ENCODE results near the gene RNU6-8.

RNU6-8 gene

DNA sequence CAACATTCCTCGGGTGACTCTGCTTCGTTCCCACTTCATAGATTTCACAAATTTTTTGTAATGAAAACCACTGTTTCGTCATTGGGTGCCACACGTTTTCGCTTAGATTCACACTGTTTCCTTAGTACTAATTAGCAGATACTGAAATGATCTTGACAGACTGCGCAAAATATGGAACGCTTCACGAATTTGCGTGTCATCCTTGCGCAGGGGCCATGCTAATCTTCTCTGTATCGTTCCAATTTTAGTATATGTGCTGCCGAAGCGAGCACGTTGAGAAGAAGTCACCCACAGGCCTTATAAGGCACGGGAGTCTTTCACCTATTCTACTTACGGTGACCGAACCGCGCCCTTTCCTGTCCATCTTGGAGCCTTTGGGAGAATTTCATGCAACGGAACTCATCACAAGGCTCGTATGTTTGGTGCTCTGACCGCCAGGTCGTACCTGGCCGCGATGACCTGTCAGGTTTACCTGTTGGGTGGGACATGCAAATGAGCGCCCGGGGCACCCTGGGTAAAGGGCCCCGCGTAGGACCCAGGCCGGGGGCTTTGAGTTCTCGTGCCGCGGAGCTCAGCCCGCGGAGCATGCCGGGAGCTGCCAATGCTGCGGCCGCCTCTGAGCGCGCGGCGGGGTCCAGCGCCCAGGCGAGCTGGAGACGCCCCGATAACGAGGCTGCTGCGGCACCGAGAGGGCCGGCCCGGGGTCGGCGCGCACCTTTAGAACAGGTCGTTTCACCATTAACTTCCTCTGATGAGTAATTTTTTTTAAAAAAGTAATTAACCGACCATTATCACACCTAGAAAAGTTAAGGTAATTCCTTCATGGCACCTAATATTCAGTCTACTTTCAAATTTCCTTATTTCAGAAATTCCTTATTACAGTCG, at the start of gene RNU6-8:
RNU6-8 (minus strand) TSS at position 272 of the 885 bp plus-strand sequence.
- peak; percentile 81 to 83 for DNase-seq (ENCODE audit: low read depth in 1 of 2, low spot score in 1 of 2)

DNA sequence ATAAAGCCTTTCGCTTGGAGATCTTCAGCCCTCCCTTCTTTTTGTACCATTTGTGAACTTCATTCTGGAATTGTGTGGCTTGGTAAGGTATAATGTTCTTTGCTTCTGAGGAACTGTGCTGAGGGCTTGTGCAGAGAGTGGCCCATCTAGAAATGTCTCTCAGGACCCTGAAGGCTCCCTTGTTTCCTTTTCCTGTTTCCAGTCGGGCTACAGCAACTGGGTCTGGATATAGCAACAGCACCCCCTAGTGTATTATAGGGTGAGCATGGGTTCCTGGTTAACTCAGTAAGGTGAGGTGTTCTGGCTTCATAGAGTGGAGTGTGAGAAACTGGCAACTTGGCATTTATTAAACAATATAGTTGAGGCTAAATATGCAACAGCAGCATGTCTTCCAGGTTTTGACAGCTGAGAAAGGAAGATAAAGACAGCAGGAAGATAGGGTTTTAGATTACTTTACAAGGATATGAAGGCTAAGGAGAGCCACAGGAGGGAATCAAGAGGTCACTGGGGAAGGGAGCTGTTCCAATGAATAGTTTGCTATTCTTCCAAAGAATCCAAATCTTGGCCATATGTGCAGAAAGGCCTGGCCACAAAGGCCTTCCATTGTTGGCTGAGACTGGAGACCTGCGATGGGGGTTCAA, 49.1 kb upstream of the RNU6-8 start:
- DNase-seq (ENCODE audit: low read depth in 1 of 2, low spot score in 1 of 2), result no peak

DNA sequence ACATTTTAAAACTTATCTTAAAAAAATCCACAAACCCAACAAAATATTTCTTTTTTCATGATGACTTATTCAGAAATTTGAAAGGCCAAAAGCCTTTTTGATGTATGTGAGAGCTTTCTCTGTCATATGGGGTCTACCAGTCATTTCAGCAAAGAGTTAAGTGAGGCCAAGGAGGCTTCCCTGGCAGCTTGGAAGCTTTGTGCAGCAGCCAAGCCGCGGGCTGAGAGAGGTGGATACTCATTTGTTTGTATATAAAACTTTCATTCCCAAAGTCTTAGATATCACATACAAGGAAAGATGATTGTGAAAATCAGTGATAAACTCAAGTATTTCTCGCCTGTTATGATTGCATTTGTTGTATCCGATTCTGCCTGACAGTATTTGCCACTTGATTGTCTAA, 48.5 kb upstream of the RNU6-8 start:
- DNase-seq (ENCODE audit: low read depth in 1 of 2, low spot score in 1 of 2), result no peak

DNA sequence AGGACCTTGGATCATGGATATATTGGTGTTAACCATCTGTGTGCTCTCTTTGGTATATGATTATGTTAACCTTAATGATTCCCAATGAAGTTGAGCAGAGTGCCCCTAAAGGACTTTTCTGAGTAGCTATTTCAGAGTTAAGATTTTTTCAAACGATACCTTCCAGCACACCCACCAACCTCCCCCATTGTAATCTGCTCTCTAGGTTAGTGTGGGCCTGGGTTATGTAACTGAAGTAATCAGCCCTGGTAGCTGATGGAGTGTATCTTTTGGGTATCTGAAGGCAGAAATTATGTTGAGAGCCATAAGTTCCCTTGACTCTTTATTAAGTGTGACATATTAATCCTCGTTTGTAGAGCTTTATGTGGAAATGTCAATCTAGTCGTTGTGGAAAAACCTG, 47.6 kb upstream of the RNU6-8 start:
- no peak for DNase-seq (ENCODE audit: low read depth in 1 of 2, low spot score in 1 of 2)

DNA sequence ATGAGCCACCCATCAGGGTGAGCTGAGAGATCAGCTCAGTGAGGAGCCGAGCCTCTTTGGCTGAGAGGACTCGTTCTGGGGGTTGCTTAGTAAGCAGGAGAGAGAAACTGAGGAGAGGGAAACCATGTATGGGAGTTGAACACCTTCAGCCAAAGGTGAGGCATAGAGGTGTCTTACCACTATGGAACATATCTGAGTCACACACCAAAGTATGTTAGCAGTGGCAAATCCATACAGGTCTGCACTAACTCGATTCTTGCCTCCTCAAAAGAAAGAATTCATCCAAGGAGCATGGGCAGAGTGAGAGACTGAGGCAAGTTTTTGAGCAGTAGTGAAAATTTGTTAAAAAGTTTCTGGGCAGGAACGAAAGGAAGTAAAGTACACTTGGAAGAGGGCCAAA, 46.7 kb upstream of the RNU6-8 start:
- DNase-seq (ENCODE audit: low read depth in 1 of 2, low spot score in 1 of 2), result no peak

DNA sequence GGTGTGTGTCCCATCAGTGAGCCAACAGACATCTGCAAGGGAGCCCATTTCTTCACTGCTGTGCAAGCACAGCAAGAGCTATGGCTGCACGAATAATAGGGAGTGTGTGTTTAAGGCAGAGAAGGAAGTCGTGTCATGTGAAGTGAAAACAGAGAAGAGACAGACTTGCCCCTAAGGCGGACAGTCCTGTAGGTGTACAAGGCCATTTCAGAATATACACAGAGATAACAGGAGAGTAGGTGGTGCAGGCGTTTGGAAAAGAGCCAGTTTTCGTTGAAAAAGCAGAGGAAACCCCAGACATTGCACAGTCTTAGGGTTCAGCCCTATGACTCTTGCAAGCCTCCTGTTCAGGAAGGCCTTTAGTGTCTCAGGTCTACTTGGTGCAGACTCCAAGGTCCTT, 46.3 kb upstream of the RNU6-8 start:
- no peak for DNase-seq (ENCODE audit: low read depth in 1 of 2, low spot score in 1 of 2)

DNA sequence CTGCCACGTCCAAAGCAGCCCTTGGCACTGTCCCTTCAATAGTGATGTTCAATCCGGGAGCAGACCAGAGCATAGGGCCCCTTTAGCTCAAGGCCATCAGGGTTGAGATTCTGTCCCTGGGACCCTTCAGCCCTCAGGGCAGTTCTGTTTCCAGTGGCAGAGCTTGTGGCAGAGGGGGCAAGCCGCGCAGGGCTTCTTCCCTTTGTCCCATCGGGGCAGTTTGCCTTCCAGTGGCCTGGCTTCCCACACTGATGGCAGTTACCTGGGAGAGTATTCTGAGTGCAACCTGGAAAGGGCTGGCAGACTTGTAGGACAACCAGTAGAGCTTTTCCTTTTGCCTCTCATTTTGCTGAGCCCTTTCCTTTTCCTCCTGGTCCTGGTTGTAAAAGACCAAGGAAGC, 43.7 kb upstream of the RNU6-8 start:
- no peak for DNase-seq (ENCODE audit: low read depth in 1 of 2, low spot score in 1 of 2)

DNA sequence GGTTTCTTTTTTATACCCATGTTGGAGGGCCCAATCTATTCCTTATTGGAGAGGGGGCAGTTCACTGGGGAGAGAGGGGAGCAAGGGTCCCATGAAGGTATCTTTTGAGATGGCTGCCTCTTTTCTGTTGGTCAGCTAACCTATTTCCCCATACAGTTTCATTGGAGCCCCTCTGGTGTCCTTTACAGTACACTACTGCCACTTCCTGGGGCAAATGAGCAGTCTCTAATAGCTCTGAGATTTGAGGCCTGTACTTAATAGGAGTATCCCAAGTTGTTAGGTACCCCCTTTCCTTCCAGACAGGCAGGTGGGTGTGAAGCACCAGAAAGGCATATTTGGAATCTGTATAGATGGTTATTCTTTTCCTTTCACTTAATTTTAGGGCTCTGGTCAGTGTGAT, 41.3 kb upstream of the RNU6-8 start:
- no peak for DNase-seq (ENCODE audit: low read depth in 1 of 2, low spot score in 1 of 2)

DNA sequence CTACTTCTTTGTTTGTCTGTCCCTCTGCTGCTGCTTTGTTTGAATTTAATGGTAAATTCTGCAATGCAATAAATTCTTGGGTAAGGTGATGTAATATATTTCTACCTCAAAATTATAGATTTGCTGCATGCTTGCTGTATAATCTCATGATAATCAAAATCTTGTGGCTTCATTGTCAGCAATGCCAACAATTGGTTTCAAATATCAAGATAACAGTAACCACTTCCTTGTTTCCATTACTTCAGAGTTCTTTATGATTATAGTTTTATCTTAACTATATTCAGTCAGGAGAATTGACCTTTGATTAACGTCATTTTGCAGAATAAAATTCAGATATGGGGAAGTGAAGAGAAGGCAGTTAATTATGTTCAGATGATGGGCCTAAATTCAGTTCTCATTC, 30.2 kb upstream of the RNU6-8 start:
- no peak for DNase-seq (ENCODE audit: low read depth in 1 of 2, low spot score in 1 of 2)

DNA sequence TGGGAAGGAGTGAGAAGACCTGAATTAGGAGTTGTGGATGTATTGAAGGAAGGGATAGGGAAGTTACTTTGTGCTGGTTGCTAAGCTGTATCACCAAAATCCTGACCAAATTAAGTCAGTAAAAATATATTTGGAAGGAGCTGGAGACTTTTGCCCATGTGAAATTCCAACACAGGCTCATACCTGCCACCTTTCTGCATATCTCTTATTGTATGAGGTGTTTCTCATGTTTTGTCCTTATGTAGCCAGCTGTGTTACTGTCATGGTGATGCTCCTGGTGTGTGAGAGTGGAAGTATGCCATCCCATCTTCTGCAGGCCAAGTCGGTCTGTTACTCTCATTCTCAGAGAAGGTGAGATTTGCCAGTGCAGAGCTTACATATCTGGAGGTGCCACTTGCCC, 29.4 kb upstream of the RNU6-8 start:
- DNase-seq (ENCODE audit: low read depth in 1 of 2, low spot score in 1 of 2), result no peak

DNA sequence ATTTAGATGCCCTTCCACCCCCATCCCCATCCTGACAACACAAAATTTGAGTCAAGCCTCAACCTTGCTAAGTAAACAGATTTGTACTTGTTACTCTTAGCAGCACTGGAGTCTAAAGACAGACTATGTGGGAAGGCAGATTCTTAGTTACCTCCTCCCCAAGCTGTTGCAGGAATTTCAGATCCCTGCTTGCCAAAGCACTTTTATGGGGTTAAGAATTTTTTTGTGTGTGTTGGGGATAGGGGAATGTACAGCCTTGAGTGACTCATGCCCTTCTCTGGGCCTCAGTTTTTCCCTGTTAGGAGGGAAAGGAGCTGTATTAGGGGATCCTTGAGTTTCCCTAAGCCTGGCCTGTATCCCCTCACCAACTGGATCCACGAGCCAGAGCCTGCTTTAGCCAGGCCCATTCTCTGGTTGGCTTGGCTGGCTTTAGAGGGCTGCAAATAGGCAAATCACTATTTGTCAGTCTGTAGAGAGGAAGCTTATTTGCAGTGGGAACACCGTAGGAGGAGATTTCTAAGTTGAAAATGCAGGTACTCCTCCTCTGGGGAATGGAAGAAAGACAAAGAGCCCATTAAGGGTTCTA, 27.7 kb upstream of the RNU6-8 start:
- no peak for DNase-seq (ENCODE audit: low read depth in 1 of 2, low spot score in 1 of 2)

DNA sequence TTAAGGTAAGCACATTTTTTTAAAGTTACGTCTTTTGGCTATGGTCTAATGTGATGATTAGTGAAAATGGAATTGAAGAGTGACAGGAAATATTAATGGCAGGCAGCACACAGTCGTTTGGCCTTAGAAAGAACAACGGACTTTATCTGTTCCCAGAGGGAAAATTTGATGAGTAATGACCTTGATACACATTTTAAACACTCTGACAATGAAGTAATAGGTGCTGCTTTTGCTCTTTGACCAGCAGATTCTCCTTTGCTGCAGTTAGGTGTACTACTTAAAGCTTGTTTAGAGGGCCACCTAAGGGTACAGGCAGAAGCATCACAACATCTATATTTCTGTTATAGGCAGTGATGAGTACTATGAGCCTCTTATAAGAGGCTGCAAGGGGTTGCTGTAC, 27.1 kb upstream of the RNU6-8 start:
- DNase-seq (ENCODE audit: low read depth in 1 of 2, low spot score in 1 of 2), result no peak

DNA sequence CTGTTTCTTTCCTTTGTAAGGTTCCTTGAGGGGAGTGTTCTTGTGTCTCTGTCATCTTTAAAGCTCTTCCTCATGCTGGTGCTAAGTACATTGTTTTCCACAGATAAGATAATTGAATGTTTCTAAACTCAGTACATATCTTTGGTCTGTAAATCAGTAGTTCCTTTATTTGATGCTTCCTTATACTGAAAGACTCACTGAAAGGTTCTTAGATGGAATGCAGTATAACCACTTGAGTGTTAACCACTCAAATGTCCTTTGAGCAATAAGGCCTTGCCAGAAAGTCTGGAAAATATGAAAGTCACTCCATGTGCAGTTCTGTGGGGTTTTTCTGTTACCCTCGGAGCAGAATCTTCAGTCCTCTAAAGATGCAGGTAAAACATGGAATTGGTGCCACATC, 23.0 kb upstream of the RNU6-8 start:
- no peak for DNase-seq (ENCODE audit: low read depth in 1 of 2, low spot score in 1 of 2)

DNA sequence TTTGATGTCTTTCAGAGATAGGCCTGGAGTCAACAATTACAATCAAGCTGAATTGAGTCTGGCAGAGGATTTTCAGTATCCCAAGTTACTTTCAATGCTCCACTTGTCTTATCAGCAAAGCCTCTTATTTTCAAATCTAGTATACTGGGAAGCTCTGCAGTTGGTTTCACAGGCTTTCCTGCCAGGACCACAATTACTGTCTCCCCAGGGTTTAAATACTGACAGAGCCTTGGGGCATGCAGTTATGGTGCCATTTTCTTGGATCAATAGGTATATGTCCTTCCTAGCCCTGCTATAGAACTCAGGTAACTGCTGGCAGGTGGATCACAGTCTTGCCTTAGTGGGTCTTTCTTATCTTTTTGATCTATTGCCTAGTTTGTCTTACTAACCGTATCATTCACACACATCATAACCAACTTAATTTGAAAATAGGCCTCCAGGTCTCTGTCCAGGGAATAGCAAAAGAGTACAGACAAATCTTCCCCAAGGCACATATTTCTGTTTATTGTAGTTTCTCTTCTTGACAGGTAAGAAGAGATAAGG, 22.4 kb upstream of the RNU6-8 start:
- DNase-seq (ENCODE audit: low read depth in 1 of 2, low spot score in 1 of 2), result no peak

DNA sequence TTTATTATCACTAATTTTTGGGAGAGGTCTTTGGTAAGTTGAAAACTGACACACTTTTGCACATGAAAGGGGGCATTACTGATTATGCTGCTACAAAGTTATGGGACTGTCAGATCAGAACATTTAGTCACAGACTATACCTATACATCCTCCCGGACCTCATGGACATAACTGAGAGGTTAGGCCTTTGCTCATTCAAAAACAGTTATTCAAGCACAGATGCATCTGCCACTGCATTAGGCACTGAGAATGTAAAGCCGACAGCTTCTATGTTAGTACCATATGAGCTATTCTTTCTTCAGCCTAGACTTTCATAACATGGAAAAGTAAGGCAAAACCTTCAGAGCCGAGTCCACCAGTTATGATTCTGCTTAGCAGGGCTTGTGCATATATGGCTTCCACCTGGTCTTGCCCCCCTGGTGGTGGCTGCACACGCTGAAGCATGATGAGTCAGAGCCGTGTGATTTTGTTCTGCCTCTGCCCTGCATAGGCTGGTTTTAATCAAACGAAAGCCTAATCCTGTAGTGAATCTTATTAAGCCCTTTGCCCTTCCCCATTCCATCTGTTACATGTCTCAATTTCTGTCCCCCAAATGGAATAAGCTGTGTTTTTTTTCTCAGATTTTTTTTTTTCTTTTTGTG, 21.8 kb upstream of the RNU6-8 start:
- DNase-seq (ENCODE audit: low read depth in 1 of 2, low spot score in 1 of 2), result no peak

DNA sequence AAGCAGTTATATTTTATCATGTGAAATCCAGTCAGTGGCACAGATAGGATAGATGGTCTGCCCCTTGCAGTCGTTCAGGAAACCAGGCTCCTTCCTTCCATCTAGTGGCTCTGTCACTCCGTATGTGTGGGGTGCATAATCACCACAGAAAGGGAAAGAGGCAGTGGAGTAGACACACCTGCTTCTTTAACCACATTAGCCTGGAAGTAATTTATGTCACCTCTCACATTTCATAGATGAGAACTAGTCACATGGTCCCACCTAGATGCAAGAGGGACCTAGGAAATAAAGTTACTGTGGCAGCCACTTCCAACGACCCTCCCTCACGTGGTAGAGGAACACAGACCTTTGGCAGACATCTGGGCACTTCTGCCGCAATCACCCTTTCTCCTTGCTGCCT, 14.2 kb upstream of the RNU6-8 start:
- no peak for DNase-seq (ENCODE audit: low read depth in 1 of 2, low spot score in 1 of 2)

DNA sequence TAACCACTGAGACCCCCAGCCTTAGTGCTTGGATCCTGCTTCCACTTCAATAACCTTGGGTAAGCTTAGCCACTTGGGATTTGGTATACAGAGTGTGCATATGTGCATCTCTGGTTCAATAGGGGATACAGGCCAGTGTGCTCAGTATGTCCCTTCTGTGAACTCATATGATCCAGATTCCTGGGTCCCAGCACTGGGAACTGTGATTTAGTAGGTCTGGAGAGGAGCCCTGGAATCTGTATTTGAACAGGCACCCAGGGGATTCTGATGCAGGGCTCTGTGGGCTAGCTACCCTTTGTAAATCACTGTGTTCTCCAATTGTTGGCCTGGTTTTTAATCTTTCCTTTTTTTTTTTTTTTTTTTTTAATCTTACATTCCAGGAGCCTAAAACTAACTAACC, 9.8 kb upstream of the RNU6-8 start:
- DNase-seq (ENCODE audit: low read depth in 1 of 2, low spot score in 1 of 2), result no peak

DNA sequence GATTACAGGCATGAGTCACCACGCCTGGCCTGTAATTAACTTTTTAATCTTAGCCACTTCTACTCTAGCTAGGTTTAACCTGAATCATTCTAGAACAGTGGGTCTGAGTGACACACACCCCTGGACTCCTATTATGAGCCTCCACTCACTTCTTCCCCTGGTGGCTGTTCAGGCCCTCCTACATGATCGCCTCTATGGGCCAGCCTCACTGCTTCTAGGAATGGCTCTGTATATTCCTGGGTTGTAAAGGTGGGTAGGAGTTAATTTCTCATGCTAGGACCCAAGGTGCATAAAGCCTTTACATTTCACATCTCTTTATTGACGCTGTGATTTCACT, 8.0 kb upstream of the RNU6-8 start:
- DNase-seq (ENCODE audit: low read depth in 1 of 2, low spot score in 1 of 2), result no peak

DNA sequence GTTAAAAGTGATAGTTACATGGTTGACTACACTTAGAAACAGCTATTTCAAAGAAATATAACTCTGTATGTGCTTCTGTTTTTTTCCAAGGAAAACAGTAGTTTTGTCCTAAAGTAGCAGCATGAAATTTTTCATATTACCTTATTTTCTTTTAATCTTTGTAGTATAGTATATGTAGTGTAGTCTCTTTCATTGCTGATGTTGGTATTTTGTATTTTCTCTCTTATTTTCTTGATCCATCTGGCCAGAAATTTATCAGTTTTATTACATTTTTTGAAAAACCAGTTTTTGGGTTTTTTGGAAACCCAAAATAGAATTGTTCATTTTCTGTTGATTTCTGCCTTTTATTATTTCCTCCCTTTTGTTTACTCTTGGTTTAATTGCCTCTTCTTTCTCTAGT, 6.4 kb upstream of the RNU6-8 start:
- DNase-seq (ENCODE audit: low read depth in 1 of 2, low spot score in 1 of 2), result no peak

DNA sequence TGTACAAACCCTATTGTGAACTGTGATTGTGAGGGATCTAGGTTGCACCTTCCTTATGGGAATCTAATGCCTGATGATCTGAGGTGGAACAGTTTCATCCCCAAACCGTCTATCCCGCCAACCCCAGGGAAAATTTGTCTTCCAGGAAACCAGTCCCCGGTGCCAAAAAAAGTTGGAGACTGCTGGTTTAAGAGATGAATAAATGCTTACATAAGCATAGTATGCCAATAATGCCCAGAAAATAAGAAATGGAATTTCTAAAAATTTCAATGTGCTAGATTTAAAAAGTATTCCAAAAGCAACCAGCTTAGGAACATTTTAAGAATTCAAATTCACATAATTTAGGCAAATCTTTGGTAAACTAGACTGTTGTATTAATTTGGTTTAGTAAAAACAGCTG, 5.4 kb upstream of the RNU6-8 start:
- DNase-seq (ENCODE audit: low read depth in 1 of 2, low spot score in 1 of 2), result no peak

DNA sequence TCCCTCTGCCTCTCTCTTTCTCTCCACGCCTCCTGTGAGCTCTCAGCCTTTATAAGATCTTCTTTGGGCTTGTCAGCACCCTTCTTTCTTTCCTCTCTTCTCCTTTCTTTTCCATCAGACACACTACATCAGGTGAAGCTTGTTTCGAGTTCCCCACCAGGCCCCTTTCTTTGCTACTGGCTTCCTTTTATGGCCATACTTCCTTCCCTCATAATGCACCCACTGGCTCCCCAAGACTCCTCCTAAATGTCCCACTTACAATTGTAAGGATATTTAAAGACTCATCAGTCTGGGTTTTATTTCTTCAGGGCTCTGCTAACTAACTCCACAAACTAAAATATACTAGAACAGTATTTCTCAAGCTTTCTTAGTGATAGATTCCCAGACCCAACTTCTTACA, 3.5 kb upstream of the RNU6-8 start:
- no peak for DNase-seq (ENCODE audit: low read depth in 1 of 2, low spot score in 1 of 2)

DNA sequence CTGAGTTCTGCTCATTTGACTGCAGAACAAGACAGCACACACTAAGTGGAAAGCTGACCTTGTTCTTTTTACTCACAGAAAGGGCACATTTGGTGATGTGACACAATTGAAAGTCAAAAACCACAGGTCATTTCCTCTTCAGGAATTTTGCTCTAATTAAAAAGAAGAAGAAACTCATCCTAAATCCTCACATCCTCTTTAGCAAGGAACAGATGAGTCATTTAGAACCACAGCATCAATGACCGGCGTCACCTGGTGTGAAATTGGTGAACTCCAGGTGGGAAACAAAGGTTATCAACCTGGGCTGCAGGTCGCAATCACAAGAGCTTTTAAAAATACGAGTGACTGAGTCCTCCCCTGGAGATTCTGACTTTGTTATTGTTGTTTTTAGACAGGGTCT, 2.9 kb upstream of the RNU6-8 start:
- no peak for DNase-seq (ENCODE audit: low read depth in 1 of 2, low spot score in 1 of 2)

Data from stimulated activated CD4-positive, alpha-beta T cell treated with anti-CD3 and anti-CD28 coated beads, Interleukin-15, amount 100 ng/mL, for 1 hour (primary cell).